Upper lobe of left lung (tissue), 6 donors: ENCODE measurements around the gene RHOT2. TPM values are rescaled to one million over a fixed set of nuclear protein-coding genes. Genes with fewer than 3 reads are reported as not detected.

ENCODE experiments used
- ATAC-seq, 2 donors: fragments of 200-7000 bp; cut with Tn5 transposase; one replicate each; pipeline ENCODE4 v1.9.1; 2022; ENCODE audit warnings: mild to moderate bottlenecking in 2 of 2, moderate library complexity in 2 of 2; ENCODE audit not compliant: low FRiP score in 2 of 2
- DNase-seq, 2 donors: peaks; one replicate each; pipeline ENCODE4 v3.0.0-alpha.2; 2019 to 2020
- H3K27ac ChIP-seq, 4 donors: fragments of 200-600 bp; sonication (generic); one replicate each; pipeline ENCODE4 v1.5.1; 2016 to 2019
- H3K27me3 ChIP-seq, 4 donors: fragments of 200-600 bp; sonication (generic); one replicate each; pipeline ENCODE4 v1.5.1; 2017 to 2019
- H3K36me3 ChIP-seq, 4 donors: fragments of 200-600 bp; sonication (generic); one replicate each; pipeline ENCODE4 v1.5.1; 2016 to 2019
- H3K4me1 ChIP-seq, 4 donors: fragments of 200-600 bp; sonication (generic); one replicate each; pipeline ENCODE4 v1.5.1; 2018 to 2019
- H3K4me3 ChIP-seq, 4 donors: fragments of 200-600 bp; sonication (generic); one replicate each; pipeline ENCODE4 v1.5.1; 2017 to 2019; ENCODE audit warnings: mild to moderate bottlenecking in 2 of 4, moderate library complexity in 1 of 4
- H3K9me3 ChIP-seq, 4 donors: fragments of 200-600 bp; sonication (generic); one replicate each; pipeline ENCODE4 v1.5.1; 2018 to 2019
- EP300 ChIP-seq, 4 donors: sonication (generic); formaldehyde crosslinking; IDR thresholded peaks; one replicate each; pipeline ENCODE4 v1.5.1; 2017; ENCODE audit warnings: antibody characterized with exemption in 4 of 4, control low read depth in 2 of 4
- POLR2A ChIP-seq, 4 donors: fragments of 450-650 bp; IDR thresholded peaks; one replicate each; pipeline ENCODE4 v1.5.1; 2016 to 2017; ENCODE audit warnings: antibody characterized with exemption in 4 of 4, mild to moderate bottlenecking in 2 of 4
- POLR2AphosphoS5 ChIP-seq, 2 donors: sonication (generic); formaldehyde crosslinking; IDR thresholded peaks; one replicate each; pipeline ENCODE4 v1.5.1; 2017; ENCODE audit warnings: antibody characterized with exemption in 2 of 2
- WGBS, 2 donors: methylation state at CpG; one replicate each; pipeline ENCODE4 v1.1.5; 2017 to 2018; 5-methylcytosine and 5-hydroxymethylcytosine counted together
- total RNA-seq, 6 donors: library from RNA; depleted of rRNA in 4 of 6; stranded (reverse); fragments of >200 nt in 4 of 6; gene quantifications; one replicate each; pipeline versions ENCODE4 v1.1.0 to v1.2.1, GENCODE V29; 2016 to 2021
- TF ChIP-seq, protein P1 (sequence below), 6 experiments: fragments of 450-650 bp in 4 of 6; fragments of 200-600 bp in 2 of 6; sonication (generic) in 2 of 6; IDR thresholded peaks; one replicate each; pipeline ENCODE4 v1.5.1; 2016 to 2019; ENCODE audit warnings: antibody characterized with exemption in 6 of 6
- donor health status: DM: no; HTN: no; CAD: no; lungs with moderate emphysema.
- donor health status: DM: no; HTN: yes; CAD: no; lungs with severe emphysema.

Gene RHOT2
- total RNA-seq, 6 donors from 2014 or later = 53.0 to 535 (median 107) TPM

GRCh38 chr16:678858-679813 lies 11.2 kb downstream of the RHOT2 start:
- H3K9me3 ChIP-seq = no peaks in the 10 kb centered on the region
- peak in 1 of 2 donors; percentile 41 for TF ChIP-seq POLR2AphosphoS5 (IDR thresholded peaks at IDR 0.05)
- TF ChIP-seq, protein P1, sequence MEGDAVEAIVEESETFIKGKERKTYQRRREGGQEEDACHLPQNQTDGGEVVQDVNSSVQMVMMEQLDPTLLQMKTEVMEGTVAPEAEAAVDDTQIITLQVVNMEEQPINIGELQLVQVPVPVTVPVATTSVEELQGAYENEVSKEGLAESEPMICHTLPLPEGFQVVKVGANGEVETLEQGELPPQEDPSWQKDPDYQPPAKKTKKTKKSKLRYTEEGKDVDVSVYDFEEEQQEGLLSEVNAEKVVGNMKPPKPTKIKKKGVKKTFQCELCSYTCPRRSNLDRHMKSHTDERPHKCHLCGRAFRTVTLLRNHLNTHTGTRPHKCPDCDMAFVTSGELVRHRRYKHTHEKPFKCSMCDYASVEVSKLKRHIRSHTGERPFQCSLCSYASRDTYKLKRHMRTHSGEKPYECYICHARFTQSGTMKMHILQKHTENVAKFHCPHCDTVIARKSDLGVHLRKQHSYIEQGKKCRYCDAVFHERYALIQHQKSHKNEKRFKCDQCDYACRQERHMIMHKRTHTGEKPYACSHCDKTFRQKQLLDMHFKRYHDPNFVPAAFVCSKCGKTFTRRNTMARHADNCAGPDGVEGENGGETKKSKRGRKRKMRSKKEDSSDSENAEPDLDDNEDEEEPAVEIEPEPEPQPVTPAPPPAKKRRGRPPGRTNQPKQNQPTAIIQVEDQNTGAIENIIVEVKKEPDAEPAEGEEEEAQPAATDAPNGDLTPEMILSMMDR (IDR thresholded peaks at IDR 0.05) = no peak
- no peak for TF ChIP-seq POLR2A (IDR thresholded peaks at IDR 0.05)
- H3K36me3 ChIP-seq = peaks cover 8 to 23% (median 18%) of the 10 kb centered on the region in 4 donors
- peak overlapping the region; percentile 61 to 94 (median 87) for H3K27ac ChIP-seq
- peaks cover 43 to 79% (median 51%) of the 10 kb centered on the region in 4 donors for H3K4me1 ChIP-seq
- H3K4me3 ChIP-seq = peak overlapping the region; percentile 27 to 97 (median 91)
- DNase-seq (peak; percentile 74 to 91), ATAC-seq (peak; percentile 20 to 39)
- no peaks in the 10 kb centered on the region for H3K27me3 ChIP-seq
- 0 to 50% methylated on average over 12 to 29 of the region's 52 CpGs for WGBS, 2 donors

DNA sequence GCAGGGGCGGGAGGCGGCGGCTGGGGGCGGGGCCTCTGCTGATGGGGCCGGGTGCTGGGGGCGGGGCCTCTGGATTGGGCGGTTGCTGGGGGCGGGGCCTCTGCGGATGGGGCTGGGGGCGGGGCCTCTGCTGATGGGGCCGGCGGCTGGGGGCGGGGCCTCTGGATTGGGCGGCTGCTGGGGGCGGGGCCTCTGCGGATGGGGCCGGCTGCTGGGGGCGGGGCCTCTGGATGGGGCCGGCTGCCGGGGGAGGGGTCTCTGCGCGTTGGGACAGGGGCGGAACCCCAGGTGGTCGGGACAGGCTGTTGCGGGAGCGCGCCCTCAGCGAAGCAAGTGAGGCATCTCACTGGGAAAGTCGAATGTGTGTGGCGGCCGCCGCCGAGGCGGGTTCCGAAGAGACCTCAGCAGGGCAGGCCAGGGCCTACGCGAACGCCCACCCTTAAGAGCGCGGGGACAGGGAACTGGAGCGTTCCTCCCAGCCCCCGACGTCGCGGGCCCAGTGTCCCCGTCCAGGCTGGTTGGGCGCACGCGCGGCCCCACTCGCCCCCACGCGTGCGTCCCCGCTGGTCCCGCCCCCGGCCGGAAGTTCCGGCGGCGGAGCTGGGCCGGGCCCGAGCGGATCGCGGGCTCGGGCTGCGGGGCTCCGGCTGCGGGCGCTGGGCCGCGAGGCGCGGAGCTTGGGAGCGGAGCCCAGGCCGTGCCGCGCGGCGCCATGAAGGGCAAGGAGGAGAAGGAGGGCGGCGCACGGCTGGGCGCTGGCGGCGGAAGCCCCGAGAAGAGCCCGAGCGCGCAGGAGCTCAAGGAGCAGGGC lies 12.1 kb downstream of the RHOT2 start, which contains the start of gene STUB1:
Gene STUB1, plus strand, starts transcription at position 597 of the 811 bp plus-strand sequence. Its CDS starts 116 bp downstream, at position 713.
- no peaks in the 10 kb centered on the region for H3K27me3 ChIP-seq
- H3K9me3 ChIP-seq = no peaks in the 10 kb centered on the region
- TF ChIP-seq POLR2A (IDR thresholded peaks at IDR 0.05) (peak in 2 of 4 donors; percentile 38 to 90), EP300 (IDR thresholded peaks at IDR 0.05) (no peak), POLR2AphosphoS5 (IDR thresholded peaks at IDR 0.05) (peak in 1 of 2 donors; percentile 66)
- TF ChIP-seq, protein P1 (IDR thresholded peaks at IDR 0.05) = peak in 3 of 6 experiments; percentile 4 to 28 (median 20)
- ATAC-seq (peak; percentile 88 to 89), DNase-seq (peak; percentile 90 to 97)
- H3K4me3 ChIP-seq = peak within 1 kb of the TSS; percentile 65 to 97 (median 91)
- peak within 1 kb of the TSS; percentile 83 to 94 (median 91) for H3K27ac ChIP-seq
- H3K4me1 ChIP-seq = peaks cover 45 to 77% (median 53%) of the 10 kb centered on the region in 4 donors
- H3K36me3 ChIP-seq = peaks cover 8 to 21% (median 18%) of the 10 kb centered on the region in 4 donors
- WGBS, 2 donors = 0 to 1% methylated on average over 3 to 31 of the region's 91 CpGs

GRCh38 chr16:680625-680945 lies 12.7 kb downstream of the RHOT2 start:
- Histone ChIP-seq H3K9me3 (no peaks in the 10 kb centered on the region), H3K27ac (peak overlapping the region; percentile 83 to 94 (median 91)), H3K36me3 (peaks cover 8 to 21% (median 18%) of the 10 kb centered on the region in 4 donors), H3K4me1 (peaks cover 44 to 77% (median 53%) of the 10 kb centered on the region in 4 donors), H3K27me3 (no peaks in the 10 kb centered on the region), H3K4me3 (peak overlapping the region; percentile 65 to 97 (median 91))
- 0% methylated on average over 28 of the region's 38 CpGs; no CpG with 5 or more reads in 1 of the 2 donors for WGBS, 2 donors
- TF ChIP-seq EP300 (IDR thresholded peaks at IDR 0.05) (no peak), POLR2AphosphoS5 (IDR thresholded peaks at IDR 0.05) (no peak), POLR2A (IDR thresholded peaks at IDR 0.05) (no peak)
- TF ChIP-seq, protein P1 (IDR thresholded peaks at IDR 0.05) = no peak
- DNase-seq = no peak
- ATAC-seq = no peak

DNA sequence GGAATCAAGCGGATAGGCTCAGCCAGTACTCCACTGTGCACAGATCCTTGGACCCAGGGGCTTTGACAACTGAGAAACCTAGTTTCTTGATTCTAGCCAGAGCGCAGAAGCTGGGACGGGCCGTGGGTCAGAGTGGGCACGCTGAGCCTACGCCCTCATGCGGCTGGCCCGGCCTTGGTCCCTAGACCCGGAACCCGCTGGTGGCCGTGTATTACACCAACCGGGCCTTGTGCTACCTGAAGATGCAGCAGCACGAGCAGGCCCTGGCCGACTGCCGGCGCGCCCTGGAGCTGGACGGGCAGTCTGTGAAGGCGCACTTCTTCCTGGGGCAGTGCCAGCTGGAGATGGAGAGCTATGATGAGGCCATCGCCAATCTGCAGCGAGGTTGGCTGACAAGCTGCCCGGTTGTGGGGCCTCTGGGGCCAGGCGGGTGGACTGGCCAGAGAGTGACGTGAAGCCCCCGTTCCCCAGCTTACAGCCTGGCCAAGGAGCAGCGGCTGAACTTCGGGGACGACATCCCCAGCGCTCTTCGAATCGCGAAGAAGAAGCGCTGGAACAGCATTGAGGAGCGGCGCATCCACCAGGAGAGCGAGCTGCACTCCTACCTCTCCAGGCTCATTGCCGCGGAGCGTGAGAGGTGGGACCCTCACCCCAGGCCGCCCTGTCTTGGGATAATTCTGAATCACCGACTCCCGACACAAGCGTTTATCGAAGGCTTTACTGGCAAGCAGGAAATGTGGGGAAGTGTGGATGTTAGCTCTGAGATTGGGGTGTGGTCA lies 13.2 kb downstream of the RHOT2 start:
- Histone ChIP-seq H3K27ac (peak overlapping the region; percentile 83 to 94 (median 91)), H3K36me3 (peaks cover 8 to 24% (median 18%) of the 10 kb centered on the region in 4 donors), H3K27me3 (no peaks in the 10 kb centered on the region), H3K9me3 (no peaks in the 10 kb centered on the region), H3K4me1 (peaks cover 43 to 77% (median 51%) of the 10 kb centered on the region in 4 donors), H3K4me3 (peak overlapping the region; percentile 65 to 97 (median 91))
- DNase-seq = peak; percentile 55 to 88
- no peak for ATAC-seq
- 54 to 68% methylated on average over 27 to 42 of the region's 44 CpGs for WGBS, 2 donors
- TF ChIP-seq, protein P1 (IDR thresholded peaks at IDR 0.05) = no peak
- TF ChIP-seq POLR2A (IDR thresholded peaks at IDR 0.05) (no peak), EP300 (IDR thresholded peaks at IDR 0.05) (no peak), POLR2AphosphoS5 (IDR thresholded peaks at IDR 0.05) (no peak)
